ENCODE measurements around the gene BAZ1B.

- no peak for TF ChIP-seq CTCF (IDR thresholded peaks at IDR 0.05; ENCODE audit: low read length)
- TF ChIP-seq EZH2 (IDR thresholded peaks at IDR 0.05; ENCODE audit: borderline replicate concordance, low read length) = no peak
These were observed 127.7 kb downstream of the BAZ1B start for GRCh38 chr7:73394422-73394821.

Data from OCI-LY1 (cell line).